ENCODE data around the gene ARAP1. TPM values are rescaled to one million over a fixed set of nuclear protein-coding genes. Genes with fewer than 3 reads are reported as not detected.
A peak's percentile ranks its signal among the peaks of the same experiment; 100 is the strongest.

ARAP1 gene
- total and polyA plus RNA-seq, 8 donors = 32.2 to 201 (median 69.8) TPM

DNA sequence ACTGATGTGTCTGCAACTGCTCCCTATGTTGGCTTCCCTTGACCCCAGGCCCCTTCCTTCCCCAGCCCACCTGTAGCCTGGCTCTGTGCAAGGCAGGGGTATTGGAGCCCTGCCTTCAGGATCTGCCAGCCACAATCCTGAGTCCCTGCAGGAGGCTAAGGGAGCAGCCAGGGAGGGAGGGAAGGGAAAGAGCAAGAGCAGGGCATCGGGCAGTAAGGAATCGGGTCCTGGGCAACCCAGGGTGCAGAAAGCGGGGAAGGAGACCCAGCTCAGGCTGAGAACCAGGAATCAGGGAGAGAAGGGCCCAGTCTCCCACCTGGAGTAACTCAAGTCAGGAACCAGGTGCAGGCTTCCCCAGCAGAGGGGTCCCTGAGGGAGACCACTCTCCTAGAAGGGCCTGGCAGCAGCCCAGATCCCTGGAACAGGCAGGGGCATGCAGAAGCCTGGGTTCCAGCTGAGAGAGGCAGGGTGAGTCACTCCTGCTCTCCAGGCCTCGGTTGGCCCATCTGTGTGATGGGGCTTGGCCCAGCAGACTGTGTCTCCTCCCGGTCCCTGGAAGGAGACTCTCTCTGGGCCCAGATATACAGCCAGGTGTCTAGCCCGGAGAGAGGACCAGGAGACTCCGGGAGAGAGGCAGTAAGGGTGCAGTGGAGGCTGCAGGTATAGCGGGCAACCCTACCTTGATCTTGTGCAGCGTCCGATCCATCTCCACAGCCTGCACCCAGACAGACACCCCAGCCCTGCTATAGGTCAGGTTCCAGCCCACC lies 28.3 kb upstream of the ARAP1 start:
- WGBS, 5 donors = 27 to 55% (median 34%) methylated on average over 7 to 10 of the region's 10 CpGs
- H3K36me3 ChIP-seq = peaks cover 0 to 4% (median 0%) of the 10 kb centered on the region in 4 donors
- peaks cover 50 to 93% (median 83%) of the 10 kb centered on the region in 4 donors for H3K4me1 ChIP-seq
- no peaks in the 10 kb centered on the region for H3K27me3 ChIP-seq
- peak in 1 of 2 donors; percentile 16 for DNase-seq
- TF ChIP-seq CTCF (IDR thresholded peaks at IDR 0.05) (no peak), POLR2A (IDR thresholded peaks at IDR 0.05) (no peak), POLR2AphosphoS5 (IDR thresholded peaks at IDR 0.05) (no peak), EP300 (IDR thresholded peaks at IDR 0.05) (no peak)
- intact Hi-C loops (cut with DNase I; ENCODE audit: low total_unique reads) = no loop called here
- no peaks in the 10 kb centered on the region for H3K9me3 ChIP-seq
- H3K4me3 ChIP-seq = peak overlapping the region; percentile 73 to 82 (median 76)
- H3K27ac ChIP-seq = peak overlapping the region; percentile 93 to 96 (median 95)

GRCh38 chr11:72779495-72780128 lies 27.4 kb upstream of the ARAP1 start:
- H3K4me1 ChIP-seq = peaks cover 58 to 95% (median 89%) of the 10 kb centered on the region in 4 donors
- peaks cover 0 to 4% (median 0%) of the 10 kb centered on the region in 4 donors for H3K36me3 ChIP-seq
- DNase-seq = peak in 1 of 2 donors; percentile 16
- 31 to 68% (median 50%) methylated on average over 4 of the region's 4 CpGs for WGBS, 5 donors
- intact Hi-C loops (cut with DNase I; ENCODE audit: low total_unique reads) = no loop called here
- H3K27ac ChIP-seq = peak overlapping the region; percentile 93 to 96 (median 95)
- H3K9me3 ChIP-seq = no peaks in the 10 kb centered on the region
- no peaks in the 10 kb centered on the region for H3K27me3 ChIP-seq
- peak overlapping the region; percentile 73 to 82 (median 76) for H3K4me3 ChIP-seq
- TF ChIP-seq POLR2A (IDR thresholded peaks at IDR 0.05) = no peak
- no peak for TF ChIP-seq POLR2AphosphoS5 (IDR thresholded peaks at IDR 0.05)
- TF ChIP-seq CTCF (IDR thresholded peaks at IDR 0.05) = no peak
- TF ChIP-seq EP300 (IDR thresholded peaks at IDR 0.05) = no peak

- Histone ChIP-seq H3K4me1 (peaks cover 64 to 97% (median 93%) of the 10 kb centered on the region in 4 donors), H3K27me3 (no peaks in the 10 kb centered on the region), H3K9me3 (no peaks in the 10 kb centered on the region), H3K36me3 (peaks cover 0 to 4% (median 0%) of the 10 kb centered on the region in 4 donors), H3K4me3 (peak overlapping the region; percentile 73 to 82 (median 76)), H3K27ac (peak overlapping the region; percentile 93 to 96 (median 95))
- TF ChIP-seq CTCF (IDR thresholded peaks at IDR 0.05) (no peak), POLR2A (IDR thresholded peaks at IDR 0.05) (peak in 1 of 4 donors; percentile 19), POLR2AphosphoS5 (IDR thresholded peaks at IDR 0.05) (peak in 2 of 3 donors; percentile 54 to 80), EP300 (IDR thresholded peaks at IDR 0.05) (no peak)
- intact Hi-C loops (cut with DNase I; ENCODE audit: low total_unique reads) = no loop called here
- peak; percentile 73 to 90 for DNase-seq
- WGBS, 5 donors = 34 to 74% (median 43%) methylated on average over 5 to 7 of the region's 7 CpGs
Measured at GRCh38 chr11:72778535-72779494, 26.6 kb upstream of the ARAP1 start.
